NCI-H1694 treated with DMSO at 0.1 percent for 48 hours (cell line): Measurements from ENCODE around the gene GALNT14.

Experiments
- DNase-seq: peaks from one replicate; lab custom pipeline; 2025; lab: John Stamatoyannopoulos, UW

GALNT14 gene

DNA sequence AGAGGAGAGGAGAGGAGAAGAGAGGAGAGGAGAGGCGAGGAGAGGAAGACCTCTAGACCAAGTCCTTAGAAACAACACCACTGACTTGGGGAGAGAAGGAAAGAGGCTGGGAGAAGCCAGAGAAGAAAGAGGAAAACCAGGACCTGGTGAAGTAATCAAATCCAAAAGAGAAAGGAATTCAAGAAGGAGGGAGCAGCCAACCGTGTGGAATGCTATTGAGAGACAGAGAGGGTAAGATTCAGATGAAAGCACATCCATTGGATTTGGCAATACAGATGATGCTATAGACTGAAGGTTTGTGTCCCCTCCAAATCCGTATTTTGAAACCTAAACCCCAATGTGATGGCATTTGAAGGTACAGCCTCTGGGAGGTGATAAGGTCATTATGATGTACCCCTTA, 50.7 kb downstream of the GALNT14 start:
- DNase-seq = no peak

DNA sequence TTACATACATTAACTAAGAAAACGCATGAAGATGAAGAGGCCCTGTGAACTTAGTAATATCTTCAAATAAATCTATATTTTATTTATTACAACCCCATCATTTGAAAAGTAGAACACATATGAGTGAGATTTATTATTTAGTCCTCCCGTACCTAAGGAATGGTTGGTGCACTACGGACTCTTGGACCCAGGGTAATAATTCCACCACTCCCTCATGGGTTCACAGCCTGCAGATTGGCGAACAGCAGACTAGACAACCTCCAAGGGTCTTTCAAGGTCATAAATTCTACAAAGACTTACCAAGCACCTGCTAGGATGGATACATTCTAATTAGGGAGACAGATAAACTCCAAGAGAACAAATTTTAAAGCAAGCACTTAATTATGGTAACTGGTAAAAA, 51.6 kb downstream of the GALNT14 start:
- DNase-seq = no peak

DNA sequence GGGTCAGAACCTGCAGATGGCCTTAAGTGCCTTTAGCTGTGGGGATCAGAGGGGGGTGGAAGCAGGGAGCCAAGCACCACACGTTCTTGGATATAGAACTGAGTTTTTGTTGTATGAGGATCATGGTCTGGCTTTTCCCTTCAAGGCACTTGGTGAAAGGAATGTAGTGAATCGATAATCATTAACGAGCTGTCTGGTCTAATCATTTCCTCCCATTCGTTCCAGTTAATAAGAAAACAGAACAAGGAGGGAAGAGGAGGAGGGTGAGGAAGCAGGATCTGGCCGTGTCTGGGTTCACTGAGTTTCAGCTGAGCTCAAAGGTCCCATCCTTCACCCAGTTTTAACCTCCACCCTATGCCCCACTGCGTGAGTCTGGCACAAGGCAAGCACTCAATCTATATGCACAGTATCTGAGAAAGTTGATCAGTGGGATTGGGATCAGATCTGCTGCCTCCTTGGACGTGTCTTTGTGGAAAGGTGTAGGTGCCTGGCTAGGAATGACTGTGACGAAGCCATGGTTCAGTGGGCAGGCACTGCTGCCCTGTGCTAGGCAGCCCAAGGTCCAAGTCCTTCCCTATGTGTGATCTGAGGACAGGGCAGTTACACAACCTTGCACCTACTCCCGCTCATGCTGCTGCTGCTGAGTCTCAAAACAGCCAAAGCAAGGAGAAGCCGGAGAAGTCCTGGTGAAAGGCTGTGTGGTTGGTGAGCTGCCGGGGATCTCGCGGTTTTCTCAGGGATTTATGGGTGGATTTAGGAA, 54.8 kb downstream of the GALNT14 start:
- DNase-seq = no peak

DNA sequence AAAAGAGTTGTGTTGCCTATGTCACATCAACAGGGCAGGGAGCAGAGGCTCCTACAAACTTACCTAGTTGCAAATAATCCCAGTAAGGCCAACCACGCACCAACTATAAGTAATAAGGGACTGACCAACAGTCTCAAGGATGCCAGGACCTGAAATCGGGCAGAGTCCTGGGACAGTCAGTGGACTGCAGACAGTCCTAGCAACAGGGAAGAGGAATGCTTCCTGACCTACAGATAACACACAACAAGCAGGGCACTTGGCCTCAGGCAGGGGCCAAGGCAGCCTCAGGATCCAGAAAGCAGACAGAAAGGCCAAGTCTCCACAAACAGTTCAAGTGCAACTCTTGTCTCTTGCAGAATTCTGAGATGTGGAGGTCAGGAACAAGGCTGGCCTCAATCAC, 56.2 kb downstream of the GALNT14 start:
- DNase-seq = no peak

DNA sequence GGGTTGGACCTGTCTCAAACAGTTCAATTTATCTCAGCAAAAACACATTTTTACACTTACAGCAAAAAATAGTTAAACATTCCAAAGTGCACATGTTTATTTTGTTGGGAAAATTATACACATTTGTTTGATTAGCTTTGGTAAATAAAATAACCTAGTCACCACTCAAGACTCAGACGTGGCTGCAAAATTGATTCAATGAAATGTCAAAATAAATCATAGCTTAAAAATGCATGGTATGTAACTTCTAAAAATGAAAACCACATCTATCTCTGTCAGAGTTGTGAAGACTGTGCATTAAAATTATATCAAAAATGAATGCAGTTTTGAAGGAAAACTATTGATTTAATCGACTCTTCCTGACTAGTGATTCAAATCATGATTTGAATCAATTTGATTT, 56.7 kb downstream of the GALNT14 start:
- DNase-seq = no peak

DNA sequence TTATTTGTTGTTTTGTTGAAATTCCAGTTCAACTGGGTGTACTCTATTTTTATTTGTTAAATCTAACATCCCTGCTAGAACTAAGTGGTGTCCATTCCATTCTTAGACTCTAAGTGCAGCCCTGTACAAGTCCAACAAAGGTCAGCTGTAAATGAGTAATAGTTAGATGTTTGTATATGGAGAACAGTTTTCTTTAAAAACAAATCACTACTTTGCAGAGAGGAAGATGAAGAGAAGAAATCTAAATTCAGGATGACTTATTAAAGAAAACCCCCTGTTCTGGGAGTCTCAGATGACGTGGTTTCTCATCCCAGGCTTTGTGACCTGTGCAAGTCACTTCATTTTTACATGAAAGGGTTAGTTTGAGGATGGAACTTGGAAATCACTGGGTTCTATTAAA, 57.9 kb downstream of the GALNT14 start:
- DNase-seq = no peak

DNA sequence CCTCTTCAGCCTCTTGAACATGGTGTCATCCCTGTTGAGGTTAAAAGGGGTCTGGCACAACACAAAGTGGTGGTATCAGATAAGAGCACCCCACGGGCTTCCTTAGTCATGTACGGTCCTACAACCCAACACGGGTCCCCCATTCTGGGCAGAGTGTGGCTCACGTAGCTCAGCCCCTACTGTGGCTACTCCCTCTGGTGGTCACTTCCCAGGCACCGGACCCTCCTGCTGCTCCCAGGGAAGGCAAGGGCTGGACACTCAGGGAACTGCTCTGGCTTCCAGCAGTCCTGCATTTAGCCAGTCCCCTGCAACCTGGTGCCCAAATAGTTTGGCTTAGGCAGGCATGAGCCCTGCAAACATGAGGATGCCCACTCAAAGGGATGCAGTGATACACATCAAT, 58.6 kb downstream of the GALNT14 start:
- no peak for DNase-seq

DNA sequence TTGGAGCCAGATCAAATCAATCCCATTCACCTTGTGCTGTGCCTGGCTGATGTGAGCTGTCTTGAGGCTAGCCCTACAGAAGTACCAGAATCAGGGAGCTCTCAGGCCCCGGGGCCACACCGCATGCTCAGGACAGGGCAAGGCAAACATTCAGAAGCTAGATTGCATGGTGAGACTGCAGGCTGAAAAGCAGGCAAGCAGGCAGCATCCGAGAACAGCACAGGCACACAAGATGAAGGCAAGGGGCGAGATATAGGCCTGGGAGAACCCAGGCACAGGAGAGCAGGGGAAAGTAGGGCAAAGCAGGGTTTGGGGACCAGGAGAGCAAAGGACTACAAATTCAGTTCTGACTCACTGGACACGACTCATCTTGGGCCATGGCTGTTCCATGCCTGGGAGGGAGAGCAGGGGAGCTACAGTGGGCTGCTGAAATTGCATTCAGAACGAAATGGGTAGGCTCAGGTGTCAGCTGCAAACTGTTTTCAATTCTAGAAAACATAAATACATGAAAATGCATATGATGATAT, 59.6 kb downstream of the GALNT14 start:
- no peak for DNase-seq

DNA sequence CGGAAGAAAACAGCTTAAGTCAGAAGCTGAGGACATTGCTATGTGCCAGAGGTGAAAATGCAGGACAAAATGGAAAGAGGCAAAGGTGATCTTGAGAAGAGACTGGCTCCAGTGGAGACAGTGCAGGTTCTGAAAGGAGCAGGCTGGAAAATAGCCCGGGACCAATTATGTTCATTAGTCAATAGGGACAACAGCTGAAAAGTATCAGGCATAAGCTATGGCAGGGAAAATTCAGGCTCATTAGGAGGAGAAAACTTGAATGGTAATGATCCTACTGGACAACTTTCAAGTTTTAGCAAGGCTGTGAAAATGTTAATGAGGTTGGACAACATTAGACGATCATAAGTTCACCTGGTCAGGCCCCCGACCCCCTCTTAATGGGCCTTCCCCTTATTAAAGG, 60.2 kb downstream of the GALNT14 start:
- no peak for DNase-seq

DNA sequence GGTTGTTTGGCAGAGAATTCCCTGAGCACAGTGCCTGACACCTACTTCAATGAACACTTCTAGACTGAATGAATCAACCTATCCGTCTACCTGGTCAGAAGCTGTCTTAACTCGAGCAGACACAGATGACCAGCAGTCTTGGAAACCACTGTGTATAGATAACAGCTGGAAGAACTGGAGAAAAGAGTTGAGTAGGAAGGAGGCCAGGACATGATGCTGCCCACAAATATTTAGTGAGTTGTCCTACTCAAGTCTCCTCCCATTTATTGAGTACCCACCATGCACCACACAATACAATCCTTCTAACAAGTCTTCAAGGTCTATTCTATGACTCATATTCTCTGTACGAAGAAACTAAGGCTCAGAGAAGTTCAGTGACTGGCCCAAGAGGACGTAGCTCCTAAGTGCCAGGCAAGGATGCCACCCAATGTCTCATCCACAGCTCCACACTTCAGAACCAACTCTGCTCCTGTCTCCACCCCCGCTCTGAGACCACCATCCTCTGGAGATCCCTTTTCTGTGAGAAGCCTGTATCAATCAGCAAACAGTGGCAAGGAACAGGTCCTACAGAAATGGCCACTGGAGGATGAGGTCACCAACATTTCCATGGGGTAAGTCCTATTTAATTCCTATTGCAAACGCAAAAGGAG, 62.2 kb downstream of the GALNT14 start:
- no peak for DNase-seq

DNA sequence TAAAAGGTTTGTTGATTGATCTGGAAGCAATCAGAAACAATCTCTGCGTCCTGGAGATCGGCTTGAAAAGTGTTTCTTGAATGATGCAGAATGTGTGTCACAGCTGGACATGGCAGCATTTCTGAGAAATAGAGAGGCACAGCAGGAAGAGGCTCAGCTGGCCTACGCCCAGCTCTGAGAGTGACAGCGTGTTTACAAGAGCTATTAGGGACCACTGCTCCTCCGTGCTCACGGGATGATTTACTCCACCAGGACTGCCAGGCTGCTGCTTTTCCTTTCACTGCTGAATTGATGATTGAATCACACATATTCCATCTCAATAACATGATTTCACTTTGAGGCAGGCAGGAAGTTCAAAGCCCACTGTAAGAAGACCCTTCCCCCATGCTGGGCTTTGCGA, 62.8 kb downstream of the GALNT14 start:
- no peak for DNase-seq

DNA sequence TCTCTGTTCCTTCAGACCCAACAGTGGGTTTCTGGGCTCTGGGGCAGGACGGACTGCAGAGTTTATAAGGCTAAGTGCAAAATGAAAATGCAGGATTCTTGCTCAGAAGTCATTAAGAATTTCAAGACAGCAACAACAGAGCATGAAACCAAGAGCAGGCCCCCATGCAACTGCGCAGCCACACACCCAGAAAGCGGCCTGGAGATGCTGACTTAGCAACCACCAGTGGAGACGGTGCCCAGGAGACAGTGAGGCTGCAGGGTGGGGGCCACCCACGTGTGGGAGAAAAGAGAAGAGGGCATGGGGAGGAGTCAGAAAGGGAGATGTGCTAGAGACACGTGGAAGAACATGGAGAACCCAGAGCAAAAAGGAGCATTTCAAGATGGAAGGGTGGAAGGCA, 66.5 kb downstream of the GALNT14 start:
- DNase-seq = no peak

DNA sequence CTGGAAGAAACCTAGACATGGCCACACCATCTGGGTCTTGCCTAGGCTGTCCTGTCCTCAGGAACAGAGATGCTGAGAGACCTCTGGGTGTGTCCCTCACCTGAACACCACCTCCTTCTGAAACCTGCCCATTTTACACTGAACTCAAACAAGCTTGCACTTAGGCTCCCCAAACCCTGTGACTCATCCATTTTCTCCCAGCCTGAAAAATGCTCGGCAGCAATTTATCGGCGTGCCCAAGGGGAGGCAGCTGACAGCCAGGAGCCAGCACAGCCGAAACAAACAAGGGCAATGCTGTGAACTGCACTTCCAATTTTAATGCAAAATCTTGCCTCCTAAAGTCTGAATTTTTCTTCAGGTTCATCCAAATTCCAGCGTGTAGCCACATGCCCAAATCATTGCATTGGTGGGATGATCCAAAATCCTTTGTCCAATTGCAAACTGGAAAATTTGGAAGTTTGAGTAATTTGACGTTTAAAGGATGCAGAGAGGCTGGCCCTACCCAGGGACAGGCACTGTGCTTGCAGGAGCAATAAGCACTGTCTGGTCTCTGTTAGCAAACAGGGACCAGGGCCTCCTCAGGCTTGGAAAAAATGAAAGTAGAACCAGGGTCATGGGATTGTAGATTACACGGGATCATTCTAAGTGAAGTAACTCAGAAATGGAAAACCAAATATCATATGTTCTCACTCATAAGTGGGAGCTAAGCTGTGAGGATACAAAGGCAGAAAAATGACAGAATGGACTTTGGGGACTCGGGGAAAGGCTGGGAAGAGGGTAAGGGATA, 67.7 kb downstream of the GALNT14 start:
- no peak for DNase-seq

DNA sequence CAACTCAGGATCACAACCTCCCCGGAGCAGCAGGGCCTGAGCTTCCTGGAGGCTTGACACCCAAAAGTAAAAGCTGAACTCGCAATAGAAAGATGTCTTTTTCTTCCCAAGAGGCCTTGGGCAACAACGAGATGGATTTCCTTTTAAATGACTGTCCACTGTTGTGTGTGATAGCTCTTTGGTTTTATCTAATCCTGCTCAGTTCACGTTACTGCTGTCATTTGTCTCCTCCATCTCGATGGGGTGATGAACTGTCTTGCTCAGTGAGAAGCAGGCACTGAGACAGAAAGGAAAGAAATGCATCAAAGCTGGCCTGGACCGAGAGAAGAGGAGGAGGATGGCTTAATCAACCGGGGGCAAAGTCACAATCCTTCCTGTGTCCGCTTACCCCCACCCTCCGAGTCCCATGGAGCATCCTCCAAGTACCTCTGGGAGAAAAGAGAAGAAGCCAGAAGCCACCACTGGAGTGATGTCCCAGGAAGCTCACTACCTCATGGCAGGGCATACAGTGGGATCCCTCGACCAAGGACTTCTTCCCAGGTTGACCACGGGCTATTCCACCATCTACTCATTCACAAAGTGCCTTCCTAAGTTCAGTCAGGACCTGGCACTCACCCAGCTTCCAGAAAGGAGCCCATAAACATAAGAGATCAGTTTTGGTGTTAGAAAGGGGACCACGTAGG, 68.5 kb downstream of the GALNT14 start:
- DNase-seq = no peak

DNA sequence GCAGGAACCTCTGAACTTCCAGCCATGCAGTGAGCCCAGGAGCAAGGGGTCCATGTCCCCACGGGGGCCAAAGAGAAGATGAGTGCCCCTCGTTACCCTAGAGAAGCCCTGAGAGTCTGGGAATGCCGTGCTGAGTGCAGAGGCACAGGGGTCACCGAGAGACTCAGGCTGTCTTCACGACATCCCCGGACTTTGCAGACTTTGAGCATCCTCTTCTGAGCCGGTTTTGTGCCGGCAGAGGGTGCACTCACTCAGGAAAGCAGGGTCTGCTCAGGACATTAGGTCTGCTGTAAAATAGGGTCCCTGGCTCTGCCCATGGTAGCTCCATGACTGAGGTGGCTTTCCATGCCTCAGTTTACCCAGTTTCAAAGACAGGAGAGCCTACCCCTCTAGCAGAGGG, 71.0 kb downstream of the GALNT14 start:
- DNase-seq = no peak

DNA sequence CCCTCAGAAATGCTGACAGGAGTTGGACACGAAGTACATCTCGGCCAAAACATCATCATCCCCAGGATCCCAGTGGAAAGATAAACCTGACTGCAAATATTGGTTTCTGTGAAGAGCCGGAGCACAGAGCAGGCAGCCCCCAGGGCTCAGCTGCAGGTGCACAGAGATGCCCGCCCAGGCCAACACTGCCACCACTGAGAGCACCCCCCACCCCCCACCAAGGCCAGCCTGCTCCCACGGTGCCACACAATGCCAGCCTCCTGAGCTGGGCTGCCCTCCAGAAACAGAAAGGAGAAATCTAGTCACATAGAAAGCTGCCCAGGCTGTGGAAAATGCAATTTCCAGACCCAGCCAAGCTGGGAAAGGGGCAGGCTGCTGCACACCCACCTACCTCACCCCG, 71.7 kb downstream of the GALNT14 start:
- DNase-seq = no peak

DNA sequence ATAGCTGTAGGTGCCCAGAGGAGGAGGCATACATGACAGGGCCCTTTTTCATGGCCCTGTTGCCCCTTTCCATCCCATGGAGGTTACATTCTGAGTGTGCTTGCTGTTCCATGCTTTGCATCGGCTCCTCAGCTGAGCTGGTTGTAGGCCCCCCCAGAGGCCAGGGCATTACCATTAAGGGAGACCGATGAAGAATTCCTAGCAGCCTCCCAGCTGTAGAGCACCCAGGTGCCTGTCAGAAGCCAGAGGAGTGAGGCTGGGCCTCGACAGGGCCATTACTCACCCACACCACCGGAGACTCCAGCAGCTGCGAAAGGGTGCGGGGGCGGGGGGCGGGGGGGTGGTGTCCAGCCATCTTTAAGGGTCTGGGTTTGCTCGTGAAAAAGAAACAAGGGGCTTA, 72.2 kb downstream of the GALNT14 start:
- no peak for DNase-seq

DNA sequence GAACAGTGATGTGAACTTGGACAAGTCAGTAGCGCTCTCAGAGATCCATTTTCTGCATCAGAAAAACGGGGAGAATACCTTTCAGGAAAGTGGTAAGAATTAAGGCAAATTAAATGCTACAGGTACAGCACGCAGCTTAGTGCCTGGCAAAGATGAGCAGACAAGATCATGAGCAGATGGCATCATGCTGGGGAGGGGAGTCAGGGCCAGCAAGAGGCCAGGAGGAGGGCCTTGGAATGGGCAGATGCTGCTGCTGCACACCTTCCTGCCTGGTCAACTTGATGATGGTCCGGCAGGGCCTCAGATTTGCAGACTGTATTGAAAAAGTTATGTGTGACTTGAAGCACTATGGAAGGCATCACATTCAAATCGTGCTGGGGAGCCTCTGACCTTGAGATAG, 72.9 kb downstream of the GALNT14 start:
- DNase-seq = no peak

DNA sequence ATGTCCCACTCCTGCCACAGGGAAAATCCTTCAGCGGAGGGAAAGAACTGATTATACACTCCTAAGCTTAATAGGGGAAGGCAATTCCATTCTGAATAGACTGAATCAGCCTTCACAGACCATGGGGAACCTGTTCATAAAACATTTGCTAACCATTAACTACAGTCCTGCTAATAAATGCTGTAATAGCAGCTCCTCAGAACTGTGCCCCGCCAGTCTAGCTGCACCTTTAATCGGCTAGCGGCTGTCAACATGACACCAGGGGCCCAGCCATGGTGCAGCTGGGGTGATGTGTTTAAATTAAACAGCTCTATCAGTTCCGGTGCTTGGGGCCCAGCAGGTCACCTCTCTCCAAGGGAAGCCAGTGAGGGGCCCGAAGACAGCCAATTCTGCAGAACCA, 77.8 kb downstream of the GALNT14 start:
- no peak for DNase-seq

DNA sequence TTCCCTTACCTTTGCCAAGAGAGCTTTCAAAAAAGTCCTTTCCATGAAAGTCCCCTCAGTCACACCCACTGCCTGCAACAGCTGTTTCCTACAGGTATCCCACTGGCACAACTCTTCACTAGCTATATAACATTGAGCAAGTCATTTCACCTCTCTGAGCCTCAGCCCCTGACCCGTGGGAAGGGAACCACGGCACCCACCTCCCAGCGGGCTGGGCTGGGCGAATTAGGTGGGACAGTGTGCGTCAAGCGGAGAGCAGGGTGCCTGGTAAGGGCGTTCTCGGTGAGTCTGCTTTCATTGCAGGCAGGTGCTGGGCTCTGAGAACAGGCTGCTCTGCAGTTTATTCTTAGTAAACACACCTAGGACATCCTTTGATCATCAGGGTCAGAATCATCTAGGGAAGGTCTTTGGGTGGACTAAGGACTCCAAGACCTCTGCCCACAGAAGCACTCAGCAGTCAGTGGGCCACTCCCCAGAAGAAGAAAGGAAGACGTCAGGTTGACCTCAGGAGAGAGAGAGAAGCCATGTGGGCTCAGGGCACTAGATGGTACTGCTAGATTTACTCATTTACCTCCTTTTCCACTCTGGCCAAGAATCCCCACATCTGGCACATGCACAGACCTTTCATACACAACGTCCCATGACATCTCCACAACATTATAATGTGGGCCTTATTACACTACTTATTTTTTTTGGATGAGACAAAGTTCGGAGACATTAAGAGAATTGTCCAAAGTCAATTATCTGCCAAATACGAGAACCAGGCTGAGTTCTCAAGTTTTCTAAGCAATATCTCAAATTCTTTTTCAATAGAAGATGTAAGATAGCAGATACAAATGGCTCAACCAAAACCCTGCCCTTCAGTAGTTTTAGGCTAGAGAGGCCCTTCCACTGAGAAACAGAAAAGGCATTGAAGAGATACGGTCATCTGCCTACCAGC, 79.9 kb downstream of the GALNT14 start:
- no peak for DNase-seq

DNA sequence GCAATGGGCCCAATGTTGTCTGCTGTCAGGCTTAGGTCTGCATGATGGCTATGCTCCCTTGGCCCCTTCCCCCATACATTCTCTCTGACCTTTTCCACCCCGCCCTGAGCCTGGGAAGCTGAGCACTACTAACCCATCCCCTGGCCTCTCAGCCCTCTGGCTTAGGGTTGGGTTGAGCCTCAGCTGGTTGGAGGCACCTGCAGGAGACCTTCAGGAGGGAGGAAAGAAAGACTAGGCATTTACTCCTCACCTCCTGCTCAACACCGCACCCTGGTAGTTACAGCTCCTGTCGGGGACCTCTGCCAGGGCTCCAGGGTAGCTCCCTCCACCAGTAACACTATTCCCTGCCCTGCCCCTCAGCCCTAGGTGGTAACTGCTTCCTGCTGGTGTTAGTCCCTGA, 80.5 kb downstream of the GALNT14 start:
- no peak for DNase-seq
